ENCODE measurements around the gene GPR37. TPM values are rescaled to one million over a fixed set of nuclear protein-coding genes. Genes with fewer than 3 reads are reported as not detected.

The GPR37 gene
- total and polyA plus RNA-seq, 10 of the 15 experiments (the other 5 are each of a cell fraction or from before 2014, with no cell fraction given) = 0.02 TPM; not detected in 9

DNA sequence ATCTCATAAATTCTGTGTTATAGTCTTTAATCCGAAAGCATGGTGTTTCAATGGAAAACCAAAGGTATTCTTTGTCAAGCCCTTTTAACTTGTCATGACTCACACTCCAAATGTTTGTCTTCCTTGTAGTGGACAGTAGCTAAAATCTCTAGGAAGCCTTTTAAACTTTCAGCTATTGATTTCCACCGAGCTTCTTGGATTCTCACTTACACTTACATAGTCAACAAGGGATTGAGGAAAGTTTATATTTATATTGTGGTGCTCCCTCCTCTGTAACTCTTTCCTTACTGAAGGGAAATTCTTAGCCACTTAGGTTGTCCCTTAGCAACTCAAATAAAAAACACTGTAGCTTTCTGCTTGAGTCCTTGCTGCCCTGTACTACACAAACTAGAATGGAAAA lies 31.2 kb upstream of the GPR37 start:
- ChIA-PET CTCF (interaction anchor here (1.5 kb wide), 1 partner anchor 10 kb away, joined by 3 read pairs; no protein-coding TSS in a partner anchor), RAD21 (ENCODE audit: unreplicated experiment) (no interaction called here), SMC1A (ENCODE audit: uncharacterized antibody, unreplicated experiment) (no interaction called here), POLR2A (no interaction called here)
- H3K4me2 ChIP-seq (ENCODE audit: control insufficient read depth, insufficient read depth) = no peak overlapping the region
- H3K9me3 ChIP-seq (replicated peaks; ENCODE audit: control insufficient read depth, insufficient read depth, low read length) = no peaks in the 10 kb centered on the region
- no peaks in the 10 kb centered on the region for H4K20me1 ChIP-seq (ENCODE audit: control insufficient read depth, insufficient read depth)
- DNase-seq (ENCODE audit: low read depth, low spot score) (no peak), FAIRE-seq (no peak), ATAC-seq (no peak)
- no peak overlapping the region for H3K9ac ChIP-seq (ENCODE audit: control insufficient read depth, insufficient read depth, low read length)
- H3K27ac ChIP-seq (ENCODE audit: control insufficient read depth, insufficient read depth) = no peak overlapping the region
- no peak overlapping the region for H3K4me3 ChIP-seq
- H3K36me3 ChIP-seq (ENCODE audit: control insufficient read depth in 2 of 2, insufficient read depth in 2 of 2, low read length in 1 of 2) = no peaks in the 10 kb centered on the region
- no peaks in the 10 kb centered on the region for H3K4me1 ChIP-seq (ENCODE audit: control insufficient read depth, insufficient read depth, low read length)
- no peaks in the 10 kb centered on the region for H3K79me2 ChIP-seq (ENCODE audit: control insufficient read depth, insufficient read depth, low read length)
- 21% methylated on average over 2 of the region's 2 CpGs for whole genome bisulfite sequencing (ENCODE audit: insufficient coverage, insufficient replicate concordance, low lambda C conversion rate, missing lambda C conversion rate)
- no TSS peak for BruUV-seq (replicated peaks)
- H2AFZ ChIP-seq (ENCODE audit: control insufficient read depth, low read depth, low read length) = no peak overlapping the region
- in situ Hi-C loops (cut with MboI) = no loop called here
- H3K27me3 ChIP-seq (replicated peaks in 1 of 2; ENCODE audit: control insufficient read depth in 2 of 2, insufficient read depth in 2 of 2, low read length in 1 of 2) = no peaks in the 10 kb centered on the region
- TF ChIP-seq USF2 (IDR thresholded peaks at IDR 0.05; ENCODE audit: borderline replicate concordance, low read depth, low read length) = no peak
- TF ChIP-seq ASH2L (IDR thresholded peaks at IDR 0.05; ENCODE audit: borderline replicate concordance, low read depth) = no peak
- no peak for TF ChIP-seq HCFC1 (IDR thresholded peaks at IDR 0.05; ENCODE audit: low read length)
- no peak for TF ChIP-seq HDGF (IDR thresholded peaks at IDR 0.05)
- no peak for TF ChIP-seq ELK1 (IDR thresholded peaks at IDR 0.05; ENCODE audit: low read depth, low read length)
- no peak for TF ChIP-seq TCF12 (IDR thresholded peaks at IDR 0.05; ENCODE audit: low read depth, low read length)
- no peak for TF ChIP-seq NR2C2 (IDR thresholded peaks at IDR 0.05; ENCODE audit: borderline replicate concordance, control insufficient read depth, insufficient read length, low read depth)
- TF ChIP-seq ZNF217 (IDR thresholded peaks at IDR 0.05) = no peak
- no peak for TF ChIP-seq CEBPB (IDR thresholded peaks at IDR 0.05; ENCODE audit: borderline replicate concordance in 1 of 2, low read depth in 2 of 2, low read length in 2 of 2)
- TF ChIP-seq LARP7 (IDR thresholded peaks at IDR 0.05) = no peak
- intact Hi-C loops (cut with micrococcal nuclease; ENCODE audit: unreplicated experiment) = no loop called here

Data from GM12878 (cell line).